ENCODE results near the gene TMEM175. TPM values are rescaled to one million over a fixed set of nuclear protein-coding genes. Genes with fewer than 3 reads are reported as not detected.

TMEM175 gene
- total RNA-seq, 2 donors from 2014 or later: 26.5 to 39.5 TPM

DNA sequence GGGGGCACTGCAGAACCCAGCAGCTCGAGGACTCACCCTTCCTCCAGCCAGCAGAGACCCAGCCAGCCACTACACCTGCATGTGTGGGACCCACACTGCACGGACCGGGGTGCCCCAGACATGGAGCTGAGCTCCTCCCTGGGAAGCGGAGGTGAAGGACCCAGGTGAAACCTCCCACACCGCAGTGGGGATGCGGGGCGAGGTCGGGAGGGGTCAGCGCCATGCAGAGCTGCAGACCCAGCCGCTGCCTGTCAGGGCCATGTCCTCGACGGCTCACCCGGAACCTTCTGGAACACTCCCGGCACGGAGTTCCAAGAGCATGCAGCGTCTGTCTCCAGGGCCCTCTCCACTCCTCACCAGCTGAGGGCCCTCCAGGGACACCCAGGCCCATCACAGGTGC is 42.7 kb upstream of the TMEM175 start:
- TF ChIP-seq, protein P1, sequence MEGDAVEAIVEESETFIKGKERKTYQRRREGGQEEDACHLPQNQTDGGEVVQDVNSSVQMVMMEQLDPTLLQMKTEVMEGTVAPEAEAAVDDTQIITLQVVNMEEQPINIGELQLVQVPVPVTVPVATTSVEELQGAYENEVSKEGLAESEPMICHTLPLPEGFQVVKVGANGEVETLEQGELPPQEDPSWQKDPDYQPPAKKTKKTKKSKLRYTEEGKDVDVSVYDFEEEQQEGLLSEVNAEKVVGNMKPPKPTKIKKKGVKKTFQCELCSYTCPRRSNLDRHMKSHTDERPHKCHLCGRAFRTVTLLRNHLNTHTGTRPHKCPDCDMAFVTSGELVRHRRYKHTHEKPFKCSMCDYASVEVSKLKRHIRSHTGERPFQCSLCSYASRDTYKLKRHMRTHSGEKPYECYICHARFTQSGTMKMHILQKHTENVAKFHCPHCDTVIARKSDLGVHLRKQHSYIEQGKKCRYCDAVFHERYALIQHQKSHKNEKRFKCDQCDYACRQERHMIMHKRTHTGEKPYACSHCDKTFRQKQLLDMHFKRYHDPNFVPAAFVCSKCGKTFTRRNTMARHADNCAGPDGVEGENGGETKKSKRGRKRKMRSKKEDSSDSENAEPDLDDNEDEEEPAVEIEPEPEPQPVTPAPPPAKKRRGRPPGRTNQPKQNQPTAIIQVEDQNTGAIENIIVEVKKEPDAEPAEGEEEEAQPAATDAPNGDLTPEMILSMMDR (IDR thresholded peaks at IDR 0.05): no peak
- Histone ChIP-seq H3K9me3 (no peaks in the 10 kb centered on the region), H3K4me1 (ENCODE audit: control insufficient read depth in 1 of 2, low read depth in 2 of 2) (no peaks in the 10 kb centered on the region), H3K27me3 (replicated peaks; ENCODE audit: insufficient read depth) (no peaks in the 10 kb centered on the region), H3K36me3 (peaks cover 41% of the 10 kb centered on the region), H3K27ac (no peak overlapping the region), H3K4me3 (no peak overlapping the region)
- DNase-seq (ENCODE audit: low spot score) (no peak), ATAC-seq (ENCODE audit: insufficient number of reproducible peaks, low FRiP score, low read depth) (no peak)

- DNase-seq (ENCODE audit: low spot score): no peak
- no peak overlapping the region for H3K27ac ChIP-seq
- H3K4me3 ChIP-seq: no peak overlapping the region
- ATAC-seq (ENCODE audit: insufficient number of reproducible peaks, low FRiP score, low read depth): no peak
- TF ChIP-seq, protein P1 (IDR thresholded peaks at IDR 0.05): no peak
- no peaks in the 10 kb centered on the region for H3K27me3 ChIP-seq (replicated peaks; ENCODE audit: insufficient read depth)
- peaks cover 44% of the 10 kb centered on the region for H3K36me3 ChIP-seq
- no peaks in the 10 kb centered on the region for H3K4me1 ChIP-seq (ENCODE audit: control insufficient read depth in 1 of 2, low read depth in 2 of 2)
- no peaks in the 10 kb centered on the region for H3K9me3 ChIP-seq
These were observed 42.1 kb upstream of the TMEM175 start for GRCh38 chr4:890036-890695.

DNA sequence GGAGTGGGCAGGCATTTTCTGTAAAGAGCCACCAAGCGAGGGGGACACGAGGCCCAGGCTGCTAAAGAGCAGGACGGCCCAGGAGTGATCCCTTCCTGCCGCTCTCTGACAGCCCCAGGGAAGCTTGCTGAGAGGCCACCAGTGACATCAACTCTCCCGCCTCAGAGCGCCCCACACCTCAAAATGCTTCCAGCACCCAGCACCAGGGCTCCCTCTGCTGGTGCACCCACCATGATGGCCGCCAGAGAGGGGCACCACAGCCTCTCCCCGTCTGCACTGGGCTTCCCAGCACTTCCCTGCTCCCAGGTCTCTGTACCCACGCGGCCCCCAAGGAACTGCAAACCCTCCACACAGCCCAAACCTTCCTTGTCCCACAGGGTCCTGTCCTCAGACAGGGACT is 40.5 kb upstream of the TMEM175 start:
- DNase-seq (ENCODE audit: low spot score): no peak
- Histone ChIP-seq H3K9me3 (no peaks in the 10 kb centered on the region), H3K4me3 (no peak overlapping the region), H3K27ac (no peak overlapping the region), H3K4me1 (ENCODE audit: control insufficient read depth in 1 of 2, low read depth in 2 of 2) (no peaks in the 10 kb centered on the region), H3K27me3 (replicated peaks; ENCODE audit: insufficient read depth) (no peaks in the 10 kb centered on the region), H3K36me3 (peaks cover 52% of the 10 kb centered on the region)
- ATAC-seq (ENCODE audit: insufficient number of reproducible peaks, low FRiP score, low read depth): no peak
- TF ChIP-seq, protein P1 (IDR thresholded peaks at IDR 0.05): no peak

- no peak overlapping the region for H3K27ac ChIP-seq
- TF ChIP-seq, protein P1 (IDR thresholded peaks at IDR 0.05): no peak
- H3K27me3 ChIP-seq (replicated peaks; ENCODE audit: insufficient read depth): no peaks in the 10 kb centered on the region
- H3K4me1 ChIP-seq (ENCODE audit: control insufficient read depth in 1 of 2, low read depth in 2 of 2): no peaks in the 10 kb centered on the region
- DNase-seq (ENCODE audit: low spot score) (no peak), ATAC-seq (ENCODE audit: insufficient number of reproducible peaks, low FRiP score, low read depth) (no peak)
- H3K4me3 ChIP-seq: no peak overlapping the region
- H3K36me3 ChIP-seq: peaks cover 59% of the 10 kb centered on the region
- no peaks in the 10 kb centered on the region for H3K9me3 ChIP-seq
These were observed 39.5 kb upstream of the TMEM175 start for GRCh38 chr4:892780-893179.

GRCh38 chr4:893276-893994 is 38.8 kb upstream of the TMEM175 start:
- H3K4me3 ChIP-seq: no peak overlapping the region
- H3K9me3 ChIP-seq: no peaks in the 10 kb centered on the region
- ATAC-seq (ENCODE audit: insufficient number of reproducible peaks, low FRiP score, low read depth) (no peak), DNase-seq (ENCODE audit: low spot score) (no peak)
- no peaks in the 10 kb centered on the region for H3K27me3 ChIP-seq (replicated peaks; ENCODE audit: insufficient read depth)
- H3K27ac ChIP-seq: no peak overlapping the region
- TF ChIP-seq, protein P1 (IDR thresholded peaks at IDR 0.05): no peak
- H3K4me1 ChIP-seq (ENCODE audit: control insufficient read depth in 1 of 2, low read depth in 2 of 2): no peaks in the 10 kb centered on the region
- H3K36me3 ChIP-seq: peaks cover 54% of the 10 kb centered on the region

Data from thoracic aorta (tissue), 2 donors.